GOT3 (cell line): ENCODE measurements around the gene UROC1.

ENCODE experiments used
- DNase-seq: peaks from one replicate; lab custom pipeline; 2025; ENCODE audit warnings: mixed read lengths; lab: John Stamatoyannopoulos, UW

UROC1 gene

GRCh38 chr3:126478581-126479310, 38.8 kb downstream of the UROC1 start:
- no peak for DNase-seq

GRCh38 chr3:126477061-126477380, 40.6 kb downstream of the UROC1 start:
- no peak for DNase-seq

GRCh38 chr3:126476166-126477060, 41.2 kb downstream of the UROC1 start:
- no peak for DNase-seq

- DNase-seq: peak; percentile 75
Measured at GRCh38 chr3:126475413-126476114, 42.0 kb downstream of the UROC1 start, which contains the start of gene ZXDC. Gene ZXDC, minus strand, starts transcription at chr3:126475891. Its CDS starts 26 bp downstream, at chr3:126475865.

- no peak for DNase-seq
Measured at GRCh38 chr3:126474498-126475412, 42.8 kb downstream of the UROC1 start.

GRCh38 chr3:126473292-126474168, 44.0 kb downstream of the UROC1 start:
- DNase-seq: no peak

GRCh38 chr3:126472277-126473006, 45.1 kb downstream of the UROC1 start:
- DNase-seq: no peak

GRCh38 chr3:126469479-126469878, 48.1 kb downstream of the UROC1 start:
- DNase-seq: no peak

GRCh38 chr3:126468028-126468891, 49.3 kb downstream of the UROC1 start:
- DNase-seq: no peak

GRCh38 chr3:126467611-126467955, 50.0 kb downstream of the UROC1 start:
- DNase-seq: no peak

- no peak for DNase-seq
Measured at GRCh38 chr3:126466886-126467610, 50.5 kb downstream of the UROC1 start.

- no peak for DNase-seq
Measured at GRCh38 chr3:126465928-126466544, 51.5 kb downstream of the UROC1 start.

- no peak for DNase-seq
Measured at GRCh38 chr3:126464997-126465396, 52.6 kb downstream of the UROC1 start.

- no peak for DNase-seq
Measured at GRCh38 chr3:126464494-126464893, 53.1 kb downstream of the UROC1 start.

- DNase-seq: no peak
Measured at GRCh38 chr3:126464093-126464492, 53.5 kb downstream of the UROC1 start.

GRCh38 chr3:126463521-126463920, 54.1 kb downstream of the UROC1 start:
- DNase-seq: no peak

- DNase-seq: no peak
Measured at GRCh38 chr3:126461450-126462070, 56.0 kb downstream of the UROC1 start.
